Measurements from ENCODE around the gene MUC22. TPM values are rescaled to one million over a fixed set of nuclear protein-coding genes. Genes with fewer than 3 reads are reported as not detected.
A peak's percentile ranks its signal among the peaks of the same experiment; 100 is the strongest.
"Not testable (repeated sequence)": the region's sequence is repeated elsewhere in the genome, so short reads cannot be mapped to it uniquely, and the experiment has no call there.

MUC22 gene
- total RNA-seq, 1 donor from 2014 or later = not detected

DNA sequence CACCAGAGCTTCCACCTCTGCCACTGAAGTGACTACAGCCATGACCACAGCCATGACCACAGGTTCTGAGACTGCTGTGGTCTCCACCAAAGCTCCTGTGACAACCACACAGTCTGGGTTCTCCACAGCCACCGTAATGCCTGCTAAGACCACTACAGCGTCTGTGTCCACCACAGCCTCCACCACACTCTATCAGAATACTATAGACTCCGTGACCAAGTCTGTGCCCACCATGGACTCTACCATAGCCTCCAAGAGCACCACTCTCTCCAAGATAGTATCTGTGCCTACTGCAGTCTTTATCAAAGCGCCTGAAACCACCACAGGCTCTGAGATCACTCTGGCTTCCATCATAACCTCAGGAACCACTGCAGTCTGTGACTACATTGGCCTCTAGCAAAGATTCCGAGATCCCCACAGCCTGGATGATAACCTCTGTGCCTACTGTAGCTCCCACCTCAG, 45.1 kb upstream of the MUC22 start:
- Histone ChIP-seq H3K36me3 (no peaks in the 10 kb centered on the region), H3K4me1 (no peaks in the 10 kb centered on the region), H3K4me3 (no peak overlapping the region), H3K27me3 (no peaks in the 10 kb centered on the region), H3K9me3 (no peaks in the 10 kb centered on the region), H3K27ac (no peak overlapping the region)
- intact Hi-C loops (cut with DNase I) = no loop called here
- TF ChIP-seq, protein P1, sequence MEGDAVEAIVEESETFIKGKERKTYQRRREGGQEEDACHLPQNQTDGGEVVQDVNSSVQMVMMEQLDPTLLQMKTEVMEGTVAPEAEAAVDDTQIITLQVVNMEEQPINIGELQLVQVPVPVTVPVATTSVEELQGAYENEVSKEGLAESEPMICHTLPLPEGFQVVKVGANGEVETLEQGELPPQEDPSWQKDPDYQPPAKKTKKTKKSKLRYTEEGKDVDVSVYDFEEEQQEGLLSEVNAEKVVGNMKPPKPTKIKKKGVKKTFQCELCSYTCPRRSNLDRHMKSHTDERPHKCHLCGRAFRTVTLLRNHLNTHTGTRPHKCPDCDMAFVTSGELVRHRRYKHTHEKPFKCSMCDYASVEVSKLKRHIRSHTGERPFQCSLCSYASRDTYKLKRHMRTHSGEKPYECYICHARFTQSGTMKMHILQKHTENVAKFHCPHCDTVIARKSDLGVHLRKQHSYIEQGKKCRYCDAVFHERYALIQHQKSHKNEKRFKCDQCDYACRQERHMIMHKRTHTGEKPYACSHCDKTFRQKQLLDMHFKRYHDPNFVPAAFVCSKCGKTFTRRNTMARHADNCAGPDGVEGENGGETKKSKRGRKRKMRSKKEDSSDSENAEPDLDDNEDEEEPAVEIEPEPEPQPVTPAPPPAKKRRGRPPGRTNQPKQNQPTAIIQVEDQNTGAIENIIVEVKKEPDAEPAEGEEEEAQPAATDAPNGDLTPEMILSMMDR (IDR thresholded peaks at IDR 0.05) = no peak
- no peak for DNase-seq (ENCODE audit: low spot score in 2 of 2)

DNA sequence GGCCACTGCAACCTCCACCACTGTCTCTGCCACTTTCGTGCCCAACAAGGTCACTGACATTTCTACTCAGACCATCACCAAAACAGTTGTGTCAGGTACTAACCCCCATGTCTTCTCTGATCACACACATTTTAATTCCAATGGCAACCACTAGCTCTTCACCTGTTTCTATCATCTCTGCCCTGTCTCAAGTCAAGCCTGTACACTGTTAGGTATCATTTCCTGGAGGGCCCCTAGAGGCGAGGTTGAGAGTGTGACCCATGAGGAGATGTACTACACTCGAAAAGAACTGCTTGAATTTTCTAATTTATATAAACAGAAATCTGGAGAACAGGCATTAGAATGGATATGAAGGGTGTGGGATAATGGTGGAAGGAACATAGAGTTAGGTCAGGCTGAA, 44.1 kb upstream of the MUC22 start:
- intact Hi-C loops (cut with DNase I) = no loop called here
- TF ChIP-seq, protein P1 (IDR thresholded peaks at IDR 0.05) = no peak
- Histone ChIP-seq H3K4me3 (no peak overlapping the region), H3K36me3 (no peaks in the 10 kb centered on the region), H3K9me3 (no peaks in the 10 kb centered on the region), H3K4me1 (no peaks in the 10 kb centered on the region), H3K27ac (no peak overlapping the region), H3K27me3 (no peaks in the 10 kb centered on the region)
- DNase-seq (ENCODE audit: low spot score in 2 of 2) = no peak

DNA sequence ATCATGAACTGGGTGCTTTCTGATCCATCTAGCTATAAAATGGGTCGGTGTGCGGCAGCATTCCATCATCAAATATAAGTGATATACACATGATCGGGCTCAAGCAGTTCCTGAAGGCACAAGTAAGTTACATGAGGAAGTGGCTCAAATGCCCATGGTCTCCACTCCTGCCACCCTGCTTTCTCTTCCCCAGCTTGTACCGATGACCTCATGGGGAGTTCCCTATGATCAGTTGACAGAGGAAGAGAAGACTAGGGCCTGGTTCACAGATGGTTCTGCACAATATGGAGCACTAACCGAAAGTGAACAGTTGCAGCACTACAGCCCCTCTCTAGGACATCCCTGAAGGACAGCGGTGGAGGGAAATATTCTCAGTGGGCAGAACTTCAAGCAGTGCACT, 41.1 kb upstream of the MUC22 start:
- H3K36me3 ChIP-seq; intact Hi-C loops (cut with DNase I); H3K4me1 ChIP-seq; H3K9me3 ChIP-seq; H3K27ac ChIP-seq; H3K4me3 ChIP-seq; H3K27me3 ChIP-seq: not testable (repeated sequence)
- peak in 1 of 2 donors; percentile 9 for DNase-seq (ENCODE audit: low spot score in 2 of 2)

DNA sequence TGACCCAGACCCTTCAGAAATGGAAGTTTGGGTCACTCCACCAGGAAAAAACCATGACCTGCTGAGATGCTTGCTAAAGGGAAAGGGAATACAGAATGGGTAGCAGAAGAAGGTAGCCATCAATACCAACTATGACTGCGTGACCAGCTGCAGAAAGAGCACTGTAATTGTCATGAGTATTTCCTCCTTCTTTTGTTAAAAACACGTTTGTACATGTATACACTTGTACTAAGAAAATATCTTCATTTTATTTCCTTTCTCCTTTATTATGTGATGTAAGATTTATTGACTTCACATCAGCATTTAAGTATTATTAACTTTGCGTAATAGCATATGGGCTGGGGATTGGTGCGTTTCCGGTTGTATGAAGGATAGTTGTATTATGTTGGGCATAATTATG, 39.3 kb upstream of the MUC22 start:
- TF ChIP-seq, protein P1 (IDR thresholded peaks at IDR 0.05) = no peak
- intact Hi-C loops (cut with DNase I) = no loop called here

DNA sequence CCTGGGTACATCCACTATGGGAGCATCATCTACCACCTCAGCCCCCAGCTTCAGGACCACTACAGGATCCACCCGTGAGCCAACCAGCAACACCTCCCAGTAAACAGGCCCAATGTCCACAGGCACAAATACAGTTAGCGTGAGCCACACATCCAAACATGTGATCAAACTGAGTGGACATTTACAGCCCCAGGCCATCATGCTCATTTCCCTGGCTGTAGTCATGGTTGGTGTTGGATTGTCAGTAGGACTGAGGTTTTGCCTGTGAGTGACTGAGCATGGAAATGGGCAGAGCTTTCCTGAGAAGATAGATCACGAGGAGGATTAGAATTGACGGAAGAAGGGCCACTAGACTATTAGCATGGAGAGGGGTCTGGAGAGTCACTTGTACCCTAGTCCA, 37.5 kb upstream of the MUC22 start:
- Histone ChIP-seq H3K27me3 (no peaks in the 10 kb centered on the region), H3K36me3 (no peaks in the 10 kb centered on the region), H3K9me3 (no peaks in the 10 kb centered on the region), H3K4me1 (no peaks in the 10 kb centered on the region), H3K4me3 (no peak overlapping the region), H3K27ac (no peak overlapping the region)
- DNase-seq (ENCODE audit: low spot score in 2 of 2) = no peak
- TF ChIP-seq, protein P1 (IDR thresholded peaks at IDR 0.05) = no peak
- intact Hi-C loops (cut with DNase I) = no loop called here

More for the DNA sequence above, 39.3 kb upstream of the MUC22 start:
- H3K9me3 ChIP-seq = no peaks in the 10 kb centered on the region
- H3K36me3 ChIP-seq = no peaks in the 10 kb centered on the region
- no peak overlapping the region for H3K4me3 ChIP-seq
- no peak overlapping the region for H3K27ac ChIP-seq
- H3K27me3 ChIP-seq = no peaks in the 10 kb centered on the region
- DNase-seq (ENCODE audit: low spot score in 2 of 2) = no peak
- no peaks in the 10 kb centered on the region for H3K4me1 ChIP-seq

DNA sequence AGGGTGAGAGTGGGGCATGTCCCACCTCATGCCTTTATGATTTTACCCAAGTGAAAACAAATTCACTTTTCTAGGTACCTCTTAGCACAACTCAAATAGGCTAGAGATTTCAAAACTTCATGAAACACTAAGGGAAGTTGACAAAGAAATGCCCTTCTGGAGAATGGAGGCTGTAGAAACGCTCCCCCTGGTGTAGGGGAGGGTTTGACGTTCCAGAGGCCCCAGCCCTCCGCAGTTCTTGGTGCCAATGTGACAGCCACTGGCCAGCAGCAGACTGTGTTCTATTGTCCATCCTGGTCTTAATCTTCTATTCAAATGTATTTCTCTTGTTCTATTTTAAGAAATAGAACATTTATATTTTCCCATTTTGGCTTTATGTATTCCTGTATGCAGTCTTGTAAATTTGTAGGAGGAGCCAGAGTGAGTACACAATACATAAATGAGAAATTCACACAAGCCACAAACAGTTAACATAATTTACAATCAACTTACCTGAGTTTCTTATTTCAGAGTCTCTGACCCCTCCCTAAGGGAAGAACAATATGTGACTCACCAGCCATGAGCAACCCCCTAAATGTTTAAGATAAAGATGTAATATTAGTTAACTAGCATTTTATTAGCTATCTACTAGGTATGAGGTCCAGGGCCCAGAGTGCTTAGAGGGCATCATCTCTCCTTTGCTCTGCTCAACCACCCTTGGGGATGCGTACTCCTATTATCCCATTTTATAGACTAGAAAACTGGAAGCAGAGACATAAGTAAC, 35.6 kb upstream of the MUC22 start:
- intact Hi-C loops (cut with DNase I) = loop anchor here (1.0 kb wide), 1 partner anchor 17 kb away; no protein-coding TSS in a partner anchor
- no peaks in the 10 kb centered on the region for H3K4me1 ChIP-seq
- H3K36me3 ChIP-seq = no peaks in the 10 kb centered on the region
- H3K27ac ChIP-seq = no peak overlapping the region
- H3K9me3 ChIP-seq = no peaks in the 10 kb centered on the region
- TF ChIP-seq, protein P1 (IDR thresholded peaks at IDR 0.05) = no peak
- no peaks in the 10 kb centered on the region for H3K27me3 ChIP-seq
- no peak overlapping the region for H3K4me3 ChIP-seq
- no peak for DNase-seq (ENCODE audit: low spot score in 2 of 2)
